ENCODE data around the gene EZH1. TPM values are rescaled to one million over a fixed set of nuclear protein-coding genes. Genes with fewer than 3 reads are reported as not detected.

Gene EZH1
- total RNA-seq, 6 donors from 2014 or later = 30.7 to 122 (median 55.0) TPM

- Histone ChIP-seq H3K36me3 (peaks cover 9 to 26% (median 21%) of the 10 kb centered on the region in 4 donors), H3K27me3 (peaks cover 0 to 56% (median 13%) of the 10 kb centered on the region in 4 donors), H3K4me3 (no peak overlapping the region), H3K4me1 (peaks cover 18 to 31% (median 26%) of the 10 kb centered on the region in 4 donors), H3K27ac (no peak overlapping the region), H3K9me3 (no peaks in the 10 kb centered on the region)
- DNase-seq (peak in 1 of 2 donors; percentile 69), ATAC-seq (ENCODE audit: low FRiP score in 2 of 2) (peak in 1 of 2 donors; percentile 4)
- 42 to 49% methylated on average over 21 to 29 of the region's 29 CpGs for WGBS, 2 donors
- TF ChIP-seq POLR2AphosphoS5 (IDR thresholded peaks at IDR 0.05) = no peak
- TF ChIP-seq CTCF (IDR thresholded peaks at IDR 0.05) = no peak
- no peak for TF ChIP-seq POLR2A (IDR thresholded peaks at IDR 0.05)
These were observed 37.6 kb upstream of the EZH1 start for GRCh38 chr17:42782166-42783061.

GRCh38 chr17:42781639-42782165 is 36.9 kb upstream of the EZH1 start:
- peaks cover 11 to 33% (median 24%) of the 10 kb centered on the region in 4 donors for H3K36me3 ChIP-seq
- peaks cover 0 to 56% (median 13%) of the 10 kb centered on the region in 4 donors for H3K27me3 ChIP-seq
- H3K4me1 ChIP-seq = peaks cover 18 to 31% (median 26%) of the 10 kb centered on the region in 4 donors
- no peaks in the 10 kb centered on the region for H3K9me3 ChIP-seq
- ATAC-seq (ENCODE audit: low FRiP score in 2 of 2) = no peak
- TF ChIP-seq EP300 (IDR thresholded peaks at IDR 0.05) (no peak), CTCF (IDR thresholded peaks at IDR 0.05) (no peak), POLR2A (IDR thresholded peaks at IDR 0.05) (no peak), POLR2AphosphoS5 (IDR thresholded peaks at IDR 0.05) (no peak)
- WGBS, 2 donors = 55 to 57% methylated on average over 5 to 10 of the region's 10 CpGs
- no peak overlapping the region for H3K4me3 ChIP-seq
- DNase-seq = no peak
- no peak overlapping the region for H3K27ac ChIP-seq

- Histone ChIP-seq H3K9me3 (no peaks in the 10 kb centered on the region), H3K36me3 (peaks cover 15 to 40% (median 27%) of the 10 kb centered on the region in 4 donors), H3K27ac (no peak overlapping the region), H3K4me1 (peaks cover 18 to 31% (median 26%) of the 10 kb centered on the region in 4 donors), H3K4me3 (peak overlapping the region in 3 of 4 donors; percentile 18 to 38 (median 29)), H3K27me3 (peaks cover 0 to 56% (median 13%) of the 10 kb centered on the region in 4 donors)
- 9 to 40% methylated on average over 1 to 38 of the region's 39 CpGs for WGBS, 2 donors
- ATAC-seq (ENCODE audit: low FRiP score in 2 of 2) (no peak), DNase-seq (peak in 1 of 2 donors; percentile 56)
- TF ChIP-seq EP300 (IDR thresholded peaks at IDR 0.05) (no peak), POLR2AphosphoS5 (IDR thresholded peaks at IDR 0.05) (no peak), CTCF (IDR thresholded peaks at IDR 0.05) (no peak), POLR2A (IDR thresholded peaks at IDR 0.05) (no peak)
These were observed 36.2 kb upstream of the EZH1 start for GRCh38 chr17:42780851-42781638.

GRCh38 chr17:42779936-42780850 is 35.4 kb upstream of the EZH1 start, which contains the start of gene WNK4:
Gene WNK4 (plus strand): TSS chr17:42780610. CDS start chr17:42780699, 89 bp downstream.
- peak in 1 of 2 donors; percentile 84 for DNase-seq
- H3K4me1 ChIP-seq = peaks cover 16 to 30% (median 26%) of the 10 kb centered on the region in 4 donors
- H3K27ac ChIP-seq = no peak within 1 kb of the TSS
- ATAC-seq (ENCODE audit: low FRiP score in 2 of 2) = peak in 1 of 2 donors; percentile 63
- H3K9me3 ChIP-seq = no peaks in the 10 kb centered on the region
- no peak for TF ChIP-seq POLR2AphosphoS5 (IDR thresholded peaks at IDR 0.05)
- TF ChIP-seq EP300 (IDR thresholded peaks at IDR 0.05) = no peak
- TF ChIP-seq POLR2A (IDR thresholded peaks at IDR 0.05) = no peak
- TF ChIP-seq CTCF (IDR thresholded peaks at IDR 0.05) = no peak
- peaks cover 22 to 47% (median 35%) of the 10 kb centered on the region in 4 donors for H3K36me3 ChIP-seq
- WGBS, 2 donors = 12 to 39% methylated on average over 12 to 53 of the region's 65 CpGs
- peak within 1 kb of the TSS in 3 of 4 donors; percentile 18 to 38 (median 29) for H3K4me3 ChIP-seq
- peaks cover 0 to 48% (median 12%) of the 10 kb centered on the region in 4 donors for H3K27me3 ChIP-seq

All from upper lobe of left lung (tissue), 6 donors.